Measurements from ENCODE around the gene TSSK3. TPM values are rescaled to one million over a fixed set of nuclear protein-coding genes. Genes with fewer than 3 reads are reported as not detected.

Gene TSSK3
- total and polyA plus RNA-seq, 2 donors (not counting 3 experiments of a cell fraction or from before 2014, with no cell fraction given), result 0.42 to 0.65 TPM

DNA sequence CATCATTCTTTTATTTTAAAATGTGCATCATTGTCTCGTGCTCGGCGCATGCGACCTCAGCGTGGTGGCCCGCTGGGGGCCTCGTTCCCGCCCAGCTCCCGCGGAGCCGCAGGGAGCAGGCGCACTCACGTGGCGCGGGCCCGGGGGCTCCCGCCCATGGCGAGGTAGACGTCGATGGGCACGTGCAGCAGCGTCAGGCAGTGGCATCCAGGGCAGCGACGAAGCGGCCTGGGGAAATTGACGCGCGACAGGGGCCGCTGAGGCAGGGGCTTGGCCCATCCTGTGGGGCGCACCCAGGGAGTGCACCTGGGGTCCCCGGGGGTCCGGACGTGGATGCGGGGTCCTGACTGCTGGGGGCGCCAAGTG, 1.0 kb upstream of the TSSK3 start:
- H3K27ac ChIP-seq (ENCODE audit: insufficient read depth, low read depth, low read length), result no peak overlapping the region
- TF ChIP-seq POLR2A (IDR thresholded peaks at IDR 0.05; ENCODE audit: low read depth, low read length) (no peak), JUN (IDR thresholded peaks at IDR 0.05; ENCODE audit: borderline replicate concordance, insufficient read depth, insufficient read length, low read depth) (no peak), POLR2AphosphoS5 (IDR thresholded peaks at IDR 0.05; ENCODE audit: insufficient read depth, low read depth, low read length) (no peak), MYC (IDR thresholded peaks at IDR 0.05; ENCODE audit: low read depth, low read length) (no peak)
- TF ChIP-seq, protein P1, sequence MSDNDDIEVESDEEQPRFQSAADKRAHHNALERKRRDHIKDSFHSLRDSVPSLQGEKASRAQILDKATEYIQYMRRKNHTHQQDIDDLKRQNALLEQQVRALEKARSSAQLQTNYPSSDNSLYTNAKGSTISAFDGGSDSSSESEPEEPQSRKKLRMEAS (IDR thresholded peaks at IDR 0.05; ENCODE audit: insufficient read depth, insufficient read length), result no peak
- TF ChIP-seq, protein P2, sequence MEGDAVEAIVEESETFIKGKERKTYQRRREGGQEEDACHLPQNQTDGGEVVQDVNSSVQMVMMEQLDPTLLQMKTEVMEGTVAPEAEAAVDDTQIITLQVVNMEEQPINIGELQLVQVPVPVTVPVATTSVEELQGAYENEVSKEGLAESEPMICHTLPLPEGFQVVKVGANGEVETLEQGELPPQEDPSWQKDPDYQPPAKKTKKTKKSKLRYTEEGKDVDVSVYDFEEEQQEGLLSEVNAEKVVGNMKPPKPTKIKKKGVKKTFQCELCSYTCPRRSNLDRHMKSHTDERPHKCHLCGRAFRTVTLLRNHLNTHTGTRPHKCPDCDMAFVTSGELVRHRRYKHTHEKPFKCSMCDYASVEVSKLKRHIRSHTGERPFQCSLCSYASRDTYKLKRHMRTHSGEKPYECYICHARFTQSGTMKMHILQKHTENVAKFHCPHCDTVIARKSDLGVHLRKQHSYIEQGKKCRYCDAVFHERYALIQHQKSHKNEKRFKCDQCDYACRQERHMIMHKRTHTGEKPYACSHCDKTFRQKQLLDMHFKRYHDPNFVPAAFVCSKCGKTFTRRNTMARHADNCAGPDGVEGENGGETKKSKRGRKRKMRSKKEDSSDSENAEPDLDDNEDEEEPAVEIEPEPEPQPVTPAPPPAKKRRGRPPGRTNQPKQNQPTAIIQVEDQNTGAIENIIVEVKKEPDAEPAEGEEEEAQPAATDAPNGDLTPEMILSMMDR (IDR thresholded peaks at IDR 0.05; ENCODE audit: extremely low read depth in 1 of 2, insufficient read depth in 1 of 2, low read depth in 1 of 2, low read length in 2 of 2), result no peak
- H3K4me2 ChIP-seq (ENCODE audit: insufficient read depth, low read length), result no peak overlapping the region
- no peaks in the 10 kb centered on the region for H3K79me2 ChIP-seq (ENCODE audit: control insufficient read depth, insufficient read depth, low read length)
- H3K9me1 ChIP-seq (replicated peaks; ENCODE audit: control insufficient read depth, extremely low read depth, insufficient read depth, low read length), result no peaks in the 10 kb centered on the region
- peaks cover 0 to 16% of the 10 kb centered on the region in 2 experiments for H3K36me3 ChIP-seq (ENCODE audit: control insufficient read depth in 2 of 2, extremely low read depth in 1 of 2, insufficient read depth in 2 of 2, low read length in 2 of 2)
- intact Hi-C loops (cut with micrococcal nuclease) (loop anchor here (5.0 kb wide), 1 partner anchor 144 kb away; no protein-coding TSS in a partner anchor), dilution Hi-C loops (cut with MboI; ENCODE audit: extremely low pct_ligation_motif_present, low sequenced_read_pairs) (no loop called here)
- H3K4me1 ChIP-seq (ENCODE audit: control insufficient read depth, extremely low read depth, insufficient read depth, low read length), result peaks cover 7% of the 10 kb centered on the region
- H3K27me3 ChIP-seq (ENCODE audit: control insufficient read depth in 2 of 2, insufficient read depth in 2 of 2, low read length in 2 of 2), result no peaks in the 10 kb centered on the region
- FAIRE-seq (no peak), DNase-seq (ENCODE audit: low read depth, low spot score) (no peak)
- no peaks in the 10 kb centered on the region for H3K9me3 ChIP-seq (replicated peaks; ENCODE audit: control insufficient read depth, insufficient read depth, low read length)
- H2AFZ ChIP-seq (ENCODE audit: low read depth, low read length), result no peak overlapping the region
- H3K9ac ChIP-seq (replicated peaks; ENCODE audit: extremely low read depth, insufficient read depth, low read length), result no peak overlapping the region
- H4K20me1 ChIP-seq (replicated peaks; ENCODE audit: control insufficient read depth, extremely low read depth, insufficient read depth, low read length), result no peaks in the 10 kb centered on the region
- H3K4me3 ChIP-seq (replicated peaks in 1 of 3; ENCODE audit: insufficient read depth in 1 of 3, low read depth in 1 of 3, low read length in 3 of 3), result no peak overlapping the region
- CTCF ChIA-PET, result interaction anchor here (1.2 kb wide), 1 partner anchor 25 kb away, joined by 3 read pairs; the partner anchor contains the start of gene MARCKSL1
- no TSS peak for BruUV-seq (replicated peaks)
- POLR2A ChIA-PET, result no interaction called here
